Brain microvascular endothelial cell (primary cell): Measurements from ENCODE around the gene USP21.
A peak's percentile ranks its signal among the peaks of the same experiment; 100 is the strongest.

Experiments
- DNase-seq: peaks from one replicate; pipeline ENCODE4 v3.0.0-alpha.2; 2020
- H3K27ac ChIP-seq: fragments of 250-450 bp; sonication (Bioruptor Pico); 2 replicates; pipeline ENCODE4 v1.5.1; 2020; ENCODE audit warnings: mild to moderate bottlenecking, moderate library complexity
- H3K27me3 ChIP-seq: fragments of 250-450 bp; sonication (Bioruptor Pico); replicated peaks from 2 replicates; pipeline ENCODE4 v1.5.1; 2020; ENCODE audit warnings: mild to moderate bottlenecking
- H3K36me3 ChIP-seq: fragments of 250-450 bp; sonication (Bioruptor Pico); replicated peaks from 2 replicates; pipeline ENCODE4 v1.5.1; 2020; ENCODE audit warnings: mild to moderate bottlenecking
- H3K4me3 ChIP-seq: 2 replicates; pipeline ENCODE4 v1.5.1; 2011; ENCODE audit warnings: low read depth, mild to moderate bottlenecking, control low read depth, low read length, moderate library complexity
- CTCF ChIP-seq: IDR thresholded peaks from 2 replicates; pipeline ENCODE4 v1.5.1; 2011; ENCODE audit warnings: low read depth, mild to moderate bottlenecking, moderate library complexity, low read length, control low read depth, inconsistent platforms; ENCODE audit errors: missing control alignments
- in situ Hi-C: cut with HindIII; loops from 2 replicates; pipeline ENCODE4 v1.10.0; 2017; ENCODE audit warnings: low sequenced_read_pairs, low pct_ligation_motif_present

USP21 gene

GRCh38 chr1:161189036-161189435, 29.7 kb downstream of the USP21 start:
- no peak for TF ChIP-seq CTCF

GRCh38 chr1:161190962-161191521, 31.7 kb downstream of the USP21 start:
- Histone ChIP-seq H3K27ac (no peak overlapping the region), H3K36me3 (no peaks in the 10 kb centered on the region)
- DNase-seq, result no peak

More at GRCh38 chr1:161189036-161189435, 29.7 kb downstream of the USP21 start:
- in situ Hi-C loops, result no loop called here
- Histone ChIP-seq H3K36me3 (no peaks in the 10 kb centered on the region), H3K27ac (no peak overlapping the region), H3K4me3 (no peak overlapping the region), H3K27me3 (no peaks in the 10 kb centered on the region)
- no peak for DNase-seq

GRCh38 chr1:161191971-161192370, 32.7 kb downstream of the USP21 start:
- no peak for DNase-seq
- no peak for TF ChIP-seq CTCF
- Histone ChIP-seq H3K36me3 (no peaks in the 10 kb centered on the region), H3K27me3 (no peaks in the 10 kb centered on the region), H3K4me3 (no peak overlapping the region), H3K27ac (no peak overlapping the region)
- in situ Hi-C loops, result no loop called here

More at GRCh38 chr1:161190962-161191521, 31.7 kb downstream of the USP21 start:
- H3K27me3 ChIP-seq, result no peaks in the 10 kb centered on the region
- TF ChIP-seq CTCF, result no peak
- H3K4me3 ChIP-seq, result no peak overlapping the region
- in situ Hi-C loops, result no loop called here

GRCh38 chr1:161192476-161193465, 33.5 kb downstream of the USP21 start:
- H3K27me3 ChIP-seq, result no peaks in the 10 kb centered on the region
- H3K36me3 ChIP-seq, result no peaks in the 10 kb centered on the region
- in situ Hi-C loops, result no loop called here
- peak; percentile 63 for DNase-seq
- peak; percentile 95 for TF ChIP-seq CTCF
- H3K27ac ChIP-seq, result no peak overlapping the region
- H3K4me3 ChIP-seq, result no peak overlapping the region

GRCh38 chr1:161193561-161194235, 34.4 kb downstream of the USP21 start:
- in situ Hi-C loops, result no loop called here
- Histone ChIP-seq H3K27me3 (no peaks in the 10 kb centered on the region), H3K4me3 (no peak overlapping the region), H3K27ac (no peak overlapping the region), H3K36me3 (no peaks in the 10 kb centered on the region)
- no peak for DNase-seq
- peak; percentile 19 for TF ChIP-seq CTCF
